ENCODE data around the gene RYR1.
A peak's percentile ranks its signal among the peaks of the same experiment; 100 is the strongest.
"Not testable (repeated sequence)": the region's sequence is repeated elsewhere in the genome, so short reads cannot be mapped to it uniquely, and the experiment has no call there.

RYR1 gene

DNA sequence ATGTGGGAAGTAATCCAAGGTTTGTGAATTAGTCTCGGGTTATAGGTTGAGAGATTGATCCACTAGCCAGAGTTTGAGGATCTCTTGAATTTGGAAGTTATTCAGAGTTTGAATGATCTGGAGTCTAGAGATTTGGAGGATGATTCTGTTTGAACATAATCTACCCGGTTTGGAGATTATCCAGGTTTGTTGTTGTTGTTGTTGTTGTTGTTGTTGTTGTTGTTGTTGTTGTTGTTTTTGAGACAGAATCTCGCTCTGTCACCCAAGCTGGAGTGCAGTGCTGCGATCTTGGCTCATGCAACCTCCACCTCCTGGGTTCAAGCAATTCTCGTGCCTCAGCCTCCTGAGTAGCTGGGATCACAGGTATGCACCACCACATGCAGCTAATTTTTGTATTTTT, 21.6 kb upstream of the RYR1 start:
- not testable (repeated sequence) for H3K4me1 ChIP-seq (ENCODE audit: control insufficient read depth in 2 of 2, insufficient read depth in 2 of 2, low read length in 2 of 2); H3K9me3 ChIP-seq (ENCODE audit: control insufficient read depth in 2 of 2, low read length in 2 of 2); H3K27me3 ChIP-seq (ENCODE audit: control insufficient read depth in 2 of 2, insufficient read depth in 2 of 2, low read length in 2 of 2); H3K4me3 ChIP-seq (ENCODE audit: low read length in 2 of 2); H3K9ac ChIP-seq (ENCODE audit: low read depth in 1 of 2, low read length in 2 of 2); H3K36me3 ChIP-seq (ENCODE audit: control insufficient read depth in 2 of 2, insufficient read depth in 2 of 2, low read length in 2 of 2); H3K27ac ChIP-seq (ENCODE audit: low read depth in 2 of 2, low read length in 2 of 2)

DNA sequence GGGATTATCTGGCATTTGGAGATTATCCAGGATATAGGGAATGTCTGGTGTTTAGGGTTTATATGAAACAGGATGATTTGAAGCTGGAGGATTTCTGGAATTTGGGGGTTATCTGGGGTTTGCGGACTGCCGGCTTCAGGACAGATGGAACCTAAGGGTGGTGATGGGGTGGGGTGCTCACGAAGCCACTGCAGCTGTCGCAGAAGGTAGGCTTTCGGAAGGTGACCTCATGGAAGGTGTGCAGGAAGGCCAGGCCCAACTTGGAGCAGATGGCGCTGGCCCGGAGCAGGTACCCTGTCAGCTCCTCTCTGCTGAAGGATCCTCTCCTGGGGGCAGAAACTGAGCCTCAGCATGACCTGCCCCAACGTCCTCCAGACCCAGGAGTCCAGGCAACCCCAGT, 21.0 kb upstream of the RYR1 start:
- Histone ChIP-seq H3K9me3 (ENCODE audit: control insufficient read depth in 2 of 2, low read length in 2 of 2) (no peaks in the 10 kb centered on the region), H3K9ac (ENCODE audit: low read depth in 1 of 2, low read length in 2 of 2) (no peak overlapping the region), H3K27ac (ENCODE audit: low read depth in 2 of 2, low read length in 2 of 2) (no peak overlapping the region), H3K4me3 (ENCODE audit: low read length in 2 of 2) (no peak overlapping the region), H3K36me3 (ENCODE audit: control insufficient read depth in 2 of 2, insufficient read depth in 2 of 2, low read length in 2 of 2) (peaks cover 0 to 2% of the 10 kb centered on the region in 2 donors), H3K4me1 (ENCODE audit: control insufficient read depth in 2 of 2, insufficient read depth in 2 of 2, low read length in 2 of 2) (peaks cover 0 to 2% of the 10 kb centered on the region in 2 donors), H3K27me3 (ENCODE audit: control insufficient read depth in 2 of 2, insufficient read depth in 2 of 2, low read length in 2 of 2) (no peaks in the 10 kb centered on the region)

DNA sequence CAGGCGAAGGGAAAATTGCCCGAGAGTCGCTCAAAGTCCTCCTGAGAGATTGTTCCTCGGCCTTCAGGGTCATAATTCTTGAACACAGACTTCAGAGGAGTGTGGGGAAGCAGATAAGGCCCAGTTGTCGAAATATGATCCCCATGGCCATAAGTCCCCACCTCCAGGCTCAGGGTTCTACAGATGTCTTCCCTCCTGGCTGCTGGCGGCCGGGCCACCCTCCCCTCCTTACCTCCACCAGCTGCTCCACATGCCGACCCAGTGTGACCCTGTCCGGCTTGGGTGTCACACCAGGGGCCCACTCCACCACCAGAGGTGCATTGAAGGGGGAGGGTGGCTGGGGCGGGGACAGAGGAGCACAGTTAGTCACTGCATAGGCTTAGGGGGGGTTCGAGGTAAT, 20.5 kb upstream of the RYR1 start:
- Histone ChIP-seq H3K4me1 (ENCODE audit: control insufficient read depth in 2 of 2, insufficient read depth in 2 of 2, low read length in 2 of 2) (peaks cover 2 to 3% of the 10 kb centered on the region in 2 donors), H3K9ac (ENCODE audit: low read depth in 1 of 2, low read length in 2 of 2) (no peak overlapping the region), H3K9me3 (ENCODE audit: control insufficient read depth in 2 of 2, low read length in 2 of 2) (no peaks in the 10 kb centered on the region), H3K27me3 (ENCODE audit: control insufficient read depth in 2 of 2, insufficient read depth in 2 of 2, low read length in 2 of 2) (no peaks in the 10 kb centered on the region), H3K36me3 (ENCODE audit: control insufficient read depth in 2 of 2, insufficient read depth in 2 of 2, low read length in 2 of 2) (peaks cover 0 to 2% of the 10 kb centered on the region in 2 donors), H3K4me3 (ENCODE audit: low read length in 2 of 2) (no peak overlapping the region), H3K27ac (ENCODE audit: low read depth in 2 of 2, low read length in 2 of 2) (no peak overlapping the region)

DNA sequence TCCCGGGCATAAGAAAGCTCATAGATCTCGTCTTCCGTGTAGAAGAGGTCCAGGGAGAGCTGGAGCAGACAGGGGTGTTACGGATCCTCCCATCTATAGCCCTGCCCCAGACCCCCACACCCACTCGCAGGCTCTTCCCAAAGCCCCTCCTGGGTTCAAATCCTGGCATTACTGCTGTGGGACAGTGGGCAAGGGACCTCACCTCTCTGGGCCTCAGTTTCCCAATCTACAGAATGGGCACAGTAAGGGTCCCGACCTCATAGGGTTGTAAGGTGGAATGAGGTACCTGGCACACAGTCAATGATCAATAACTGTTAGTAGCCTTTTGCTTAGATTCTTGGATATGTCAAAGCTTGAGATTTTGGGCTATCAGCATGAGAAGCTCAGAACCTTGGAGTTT, 20.1 kb upstream of the RYR1 start:
- Histone ChIP-seq H3K4me3 (ENCODE audit: low read length in 2 of 2) (no peak overlapping the region), H3K27me3 (ENCODE audit: control insufficient read depth in 2 of 2, insufficient read depth in 2 of 2, low read length in 2 of 2) (peaks cover 0 to 2% of the 10 kb centered on the region in 2 donors), H3K36me3 (ENCODE audit: control insufficient read depth in 2 of 2, insufficient read depth in 2 of 2, low read length in 2 of 2) (peaks cover 0 to 1% of the 10 kb centered on the region in 2 donors), H3K9me3 (ENCODE audit: control insufficient read depth in 2 of 2, low read length in 2 of 2) (no peaks in the 10 kb centered on the region), H3K27ac (ENCODE audit: low read depth in 2 of 2, low read length in 2 of 2) (no peak overlapping the region), H3K4me1 (ENCODE audit: control insufficient read depth in 2 of 2, insufficient read depth in 2 of 2, low read length in 2 of 2) (peaks cover 6% of the 10 kb centered on the region in 2 donors), H3K9ac (ENCODE audit: low read depth in 1 of 2, low read length in 2 of 2) (no peak overlapping the region)

DNA sequence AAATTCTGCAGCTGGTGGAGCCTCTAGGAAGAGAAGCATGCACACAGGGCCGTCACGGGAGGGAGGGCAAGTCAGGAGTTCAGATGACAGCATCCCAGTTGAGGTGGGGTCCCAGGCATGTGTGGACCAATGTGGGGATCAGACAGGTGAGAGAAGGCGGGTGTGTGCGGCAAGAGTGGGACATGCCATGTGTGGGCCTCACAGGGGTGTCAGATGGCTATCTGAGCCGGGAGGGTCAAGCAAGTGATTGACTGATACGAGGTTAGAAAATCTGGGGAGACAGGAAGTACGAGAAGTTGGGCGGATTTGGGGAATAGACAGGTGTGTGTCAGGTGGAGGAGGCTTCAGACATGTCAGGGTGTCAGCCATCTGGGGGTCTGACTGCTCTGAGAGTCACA, 16.3 kb upstream of the RYR1 start:
- Histone ChIP-seq H3K9me3 (ENCODE audit: control insufficient read depth in 2 of 2, low read length in 2 of 2) (no peaks in the 10 kb centered on the region), H3K36me3 (ENCODE audit: control insufficient read depth in 2 of 2, insufficient read depth in 2 of 2, low read length in 2 of 2) (no peaks in the 10 kb centered on the region), H3K27me3 (ENCODE audit: control insufficient read depth in 2 of 2, insufficient read depth in 2 of 2, low read length in 2 of 2) (peaks cover 0 to 4% of the 10 kb centered on the region in 2 donors), H3K27ac (ENCODE audit: low read depth in 2 of 2, low read length in 2 of 2) (no peak overlapping the region), H3K4me1 (ENCODE audit: control insufficient read depth in 2 of 2, insufficient read depth in 2 of 2, low read length in 2 of 2) (peaks cover 6 to 7% of the 10 kb centered on the region in 2 donors), H3K9ac (ENCODE audit: low read depth in 1 of 2, low read length in 2 of 2) (no peak overlapping the region), H3K4me3 (ENCODE audit: low read length in 2 of 2) (no peak overlapping the region)

DNA sequence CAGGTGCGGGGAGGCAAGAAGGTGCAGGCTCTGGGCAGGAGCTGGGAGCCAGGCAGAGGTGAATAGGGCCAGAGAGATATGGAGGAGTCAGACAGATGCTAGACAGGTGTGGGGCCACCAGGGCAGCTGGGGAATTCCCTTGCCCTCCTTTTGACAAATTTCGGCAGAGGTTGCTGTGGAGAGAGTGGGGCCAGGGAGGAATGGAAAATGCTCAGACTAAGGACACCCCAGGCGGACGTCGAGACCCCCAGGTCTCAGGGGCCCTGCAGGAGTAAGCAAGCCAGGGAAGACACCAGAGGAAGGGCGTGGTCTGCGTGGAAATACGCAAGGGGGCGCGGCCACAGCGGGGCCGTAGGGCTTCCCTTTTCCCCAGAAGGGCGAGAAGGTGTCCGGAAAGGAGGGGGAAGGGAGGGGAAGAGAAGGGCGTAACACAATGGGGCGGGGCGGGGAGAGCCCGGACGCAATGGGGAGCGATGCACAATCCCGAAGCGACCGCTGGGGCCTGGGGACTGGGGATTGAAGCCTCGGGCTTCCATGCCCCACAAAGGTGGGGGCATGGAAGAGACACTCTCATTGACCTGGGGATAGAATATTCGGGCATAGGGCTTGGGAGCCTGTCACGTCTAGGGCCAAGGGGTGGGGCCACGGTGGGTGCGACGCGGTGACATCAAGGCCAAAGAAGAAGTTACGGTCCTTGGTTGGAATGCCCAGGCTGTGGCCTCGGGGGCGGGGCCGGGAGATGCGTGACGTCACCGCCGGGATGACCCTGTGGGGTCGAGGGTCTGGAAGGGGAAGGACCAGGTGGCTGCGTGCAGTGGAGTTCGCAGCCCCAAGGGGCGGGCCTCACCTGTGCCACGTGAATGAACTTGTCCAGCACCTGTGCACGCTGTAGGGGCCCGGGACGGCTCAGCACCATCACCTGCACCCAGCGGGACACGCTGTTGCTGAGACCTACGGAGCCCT, 15.7 kb upstream of the RYR1 start:
- H3K27ac ChIP-seq (ENCODE audit: low read depth in 2 of 2, low read length in 2 of 2): no peak overlapping the region
- no peak overlapping the region for H3K9ac ChIP-seq (ENCODE audit: low read depth in 1 of 2, low read length in 2 of 2)
- peak overlapping the region in 1 of 2 donors; percentile 52 for H3K4me3 ChIP-seq (ENCODE audit: low read length in 2 of 2)

DNA sequence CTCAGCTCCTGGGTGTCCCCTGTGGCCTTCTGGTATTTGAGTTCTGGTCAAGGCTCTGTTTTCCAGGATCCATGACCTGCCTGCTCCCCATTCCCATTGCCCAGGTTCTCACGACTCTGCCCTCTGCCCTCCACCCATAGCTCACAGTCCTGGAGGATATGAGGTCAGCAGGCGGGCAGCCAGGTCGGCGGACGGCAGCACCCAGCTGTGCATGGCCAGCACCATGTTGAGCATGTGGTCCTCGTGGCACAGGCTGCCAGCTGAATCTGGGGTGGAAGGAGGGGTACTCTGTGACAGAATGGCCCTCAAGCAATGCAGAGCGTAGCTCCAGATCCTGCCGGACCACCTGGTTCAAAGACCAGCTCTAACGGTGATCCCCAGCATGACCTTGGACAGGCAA, 12.6 kb upstream of the RYR1 start:
- Histone ChIP-seq H3K27ac (ENCODE audit: low read depth in 2 of 2, low read length in 2 of 2) (no peak overlapping the region), H3K9ac (ENCODE audit: low read depth in 1 of 2, low read length in 2 of 2) (no peak overlapping the region), H3K4me3 (ENCODE audit: low read length in 2 of 2) (no peak overlapping the region), H3K4me1 (ENCODE audit: control insufficient read depth in 2 of 2, insufficient read depth in 2 of 2, low read length in 2 of 2) (peaks cover 6 to 7% of the 10 kb centered on the region in 2 donors), H3K27me3 (ENCODE audit: control insufficient read depth in 2 of 2, insufficient read depth in 2 of 2, low read length in 2 of 2) (peaks cover 0 to 4% of the 10 kb centered on the region in 2 donors), H3K9me3 (ENCODE audit: control insufficient read depth in 2 of 2, low read length in 2 of 2) (no peaks in the 10 kb centered on the region), H3K36me3 (ENCODE audit: control insufficient read depth in 2 of 2, insufficient read depth in 2 of 2, low read length in 2 of 2) (no peaks in the 10 kb centered on the region)

More for the DNA sequence above, 15.7 kb upstream of the RYR1 start:
- Histone ChIP-seq H3K36me3 (ENCODE audit: control insufficient read depth in 2 of 2, insufficient read depth in 2 of 2, low read length in 2 of 2) (no peaks in the 10 kb centered on the region), H3K9me3 (ENCODE audit: control insufficient read depth in 2 of 2, low read length in 2 of 2) (no peaks in the 10 kb centered on the region), H3K4me1 (ENCODE audit: control insufficient read depth in 2 of 2, insufficient read depth in 2 of 2, low read length in 2 of 2) (peaks cover 6 to 7% of the 10 kb centered on the region in 2 donors), H3K27me3 (ENCODE audit: control insufficient read depth in 2 of 2, insufficient read depth in 2 of 2, low read length in 2 of 2) (peaks cover 0 to 4% of the 10 kb centered on the region in 2 donors)

DNA sequence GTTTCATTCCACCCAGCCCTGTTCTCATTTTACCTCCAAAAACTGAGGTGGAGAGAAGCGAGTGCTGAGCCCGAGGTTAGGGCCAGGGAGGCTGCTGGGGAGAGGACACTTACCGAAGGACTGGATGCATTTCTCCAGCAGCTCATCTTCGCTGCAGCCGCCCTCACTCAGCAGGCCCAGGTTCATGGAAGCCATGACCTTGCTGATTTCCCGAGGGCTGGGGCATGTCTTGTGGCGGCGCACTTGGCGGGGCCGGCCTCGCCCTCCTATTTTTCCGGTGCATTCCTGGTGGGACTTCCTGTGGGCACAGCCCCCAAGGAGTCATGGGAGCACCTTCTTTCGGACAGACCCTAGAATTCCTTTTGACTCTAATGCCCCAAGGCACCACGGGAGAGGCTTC, 11.6 kb upstream of the RYR1 start:
- Histone ChIP-seq H3K36me3 (ENCODE audit: control insufficient read depth in 2 of 2, insufficient read depth in 2 of 2, low read length in 2 of 2) (no peaks in the 10 kb centered on the region), H3K27me3 (ENCODE audit: control insufficient read depth in 2 of 2, insufficient read depth in 2 of 2, low read length in 2 of 2) (peaks cover 0 to 4% of the 10 kb centered on the region in 2 donors)

DNA sequence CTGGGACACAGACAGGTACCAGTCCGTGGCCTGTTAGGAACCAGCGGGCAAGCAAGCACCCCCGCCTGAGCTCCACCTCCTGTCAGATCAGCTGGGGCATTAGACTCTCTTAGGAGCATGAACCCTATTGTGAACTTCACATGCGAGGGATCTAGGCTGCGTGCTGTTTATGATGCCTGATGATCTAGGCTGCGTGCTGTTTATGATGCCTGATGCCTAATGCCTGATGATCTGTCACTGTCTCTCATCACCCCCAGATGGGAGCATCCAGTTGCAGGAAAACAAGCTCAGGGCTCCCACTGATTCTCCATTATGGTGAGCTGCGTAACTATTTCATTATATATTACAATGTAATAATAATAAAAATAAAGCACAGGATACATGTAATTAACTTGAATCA, 11.1 kb upstream of the RYR1 start:
- H3K4me3 ChIP-seq (ENCODE audit: low read length in 2 of 2): no peak overlapping the region
- no peak overlapping the region for H3K9ac ChIP-seq (ENCODE audit: low read depth in 1 of 2, low read length in 2 of 2)
- H3K36me3 ChIP-seq (ENCODE audit: control insufficient read depth in 2 of 2, insufficient read depth in 2 of 2, low read length in 2 of 2): no peaks in the 10 kb centered on the region
- no peaks in the 10 kb centered on the region for H3K9me3 ChIP-seq (ENCODE audit: control insufficient read depth in 2 of 2, low read length in 2 of 2)
- H3K27me3 ChIP-seq (ENCODE audit: control insufficient read depth in 2 of 2, insufficient read depth in 2 of 2, low read length in 2 of 2): peaks cover 0 to 4% of the 10 kb centered on the region in 2 donors
- H3K4me1 ChIP-seq (ENCODE audit: control insufficient read depth in 2 of 2, insufficient read depth in 2 of 2, low read length in 2 of 2): peaks cover 5 to 7% of the 10 kb centered on the region in 2 donors
- H3K27ac ChIP-seq (ENCODE audit: low read depth in 2 of 2, low read length in 2 of 2): no peak overlapping the region

More for the DNA sequence above, 11.6 kb upstream of the RYR1 start:
- H3K4me1 ChIP-seq (ENCODE audit: control insufficient read depth in 2 of 2, insufficient read depth in 2 of 2, low read length in 2 of 2): peaks cover 6 to 7% of the 10 kb centered on the region in 2 donors
- no peak overlapping the region for H3K4me3 ChIP-seq (ENCODE audit: low read length in 2 of 2)
- H3K9me3 ChIP-seq (ENCODE audit: control insufficient read depth in 2 of 2, low read length in 2 of 2): no peaks in the 10 kb centered on the region
- H3K9ac ChIP-seq (ENCODE audit: low read depth in 1 of 2, low read length in 2 of 2): no peak overlapping the region
- H3K27ac ChIP-seq (ENCODE audit: low read depth in 2 of 2, low read length in 2 of 2): no peak overlapping the region

DNA sequence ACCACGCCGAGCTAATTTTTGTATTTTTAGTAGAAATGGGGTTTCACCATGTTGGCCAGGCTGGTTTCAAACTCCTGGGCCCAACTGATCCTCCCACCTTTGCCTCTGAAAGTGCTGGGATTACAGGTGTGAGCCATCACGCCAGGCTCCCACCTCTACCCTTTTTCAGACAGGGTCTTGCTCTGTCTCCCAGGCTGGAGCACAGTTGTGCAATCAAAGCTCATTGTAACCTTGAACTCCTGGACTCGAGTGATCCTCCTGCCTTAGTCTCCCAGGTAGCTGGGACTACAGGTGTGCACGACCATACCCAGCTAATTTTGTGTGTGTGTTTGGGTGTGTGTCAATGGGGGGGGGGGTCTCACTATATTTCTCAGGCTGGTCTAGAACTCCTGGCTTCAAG, 9.2 kb upstream of the RYR1 start:
- peaks cover 0 to 3% of the 10 kb centered on the region in 2 donors for H3K27me3 ChIP-seq (ENCODE audit: control insufficient read depth in 2 of 2, insufficient read depth in 2 of 2, low read length in 2 of 2)
- no peak overlapping the region for H3K27ac ChIP-seq (ENCODE audit: low read depth in 2 of 2, low read length in 2 of 2)

More for the DNA sequence above, 9.2 kb upstream of the RYR1 start:
- Histone ChIP-seq H3K9me3 (ENCODE audit: control insufficient read depth in 2 of 2, low read length in 2 of 2) (no peaks in the 10 kb centered on the region), H3K4me1 (ENCODE audit: control insufficient read depth in 2 of 2, insufficient read depth in 2 of 2, low read length in 2 of 2) (no peaks in the 10 kb centered on the region), H3K9ac (ENCODE audit: low read depth in 1 of 2, low read length in 2 of 2) (no peak overlapping the region), H3K4me3 (ENCODE audit: low read length in 2 of 2) (no peak overlapping the region), H3K36me3 (ENCODE audit: control insufficient read depth in 2 of 2, insufficient read depth in 2 of 2, low read length in 2 of 2) (no peaks in the 10 kb centered on the region)
